Hepatocyte (in vitro differentiated cells): ENCODE measurements around the gene SOD3.

Source experiments
- CTCF ChIP-seq: fragments of 200-600 bp; sonication (generic); IDR thresholded peaks from 2 replicates; pipeline ENCODE4 v1.5.1; 2016; ENCODE audit warnings: antibody characterized with exemption, mild to moderate bottlenecking; ENCODE audit not compliant: poor library complexity
- EZH2 ChIP-seq: fragments of 200-600 bp; sonication (generic); IDR thresholded peaks from 2 replicates; pipeline ENCODE4 v1.6.1; 2016; ENCODE audit warnings: antibody characterized with exemption, mild to moderate bottlenecking, borderline replicate concordance
- EZH2phosphoT487 ChIP-seq: fragments of 200-600 bp; sonication (generic); IDR thresholded peaks from one replicate; pipeline ENCODE4 v1.6.1; 2018; ENCODE audit warnings: antibody characterized with exemption, mild to moderate bottlenecking, low read depth, moderate library complexity; ENCODE audit not compliant: unreplicated experiment, severe bottlenecking

- TF ChIP-seq CTCF: no peak
- no peak for TF ChIP-seq EZH2
- no peak for TF ChIP-seq EZH2phosphoT487
Measured at GRCh38 chr4:24840826-24841543, 45.6 kb downstream of the SOD3 start.
